Coronary artery (tissue), 2 donors: ENCODE measurements around the gene SEPTIN11.
"Not testable (repeated sequence)": the region's sequence is repeated elsewhere in the genome, so short reads cannot be mapped to it uniquely, and the experiment has no call there.

Experiments used
- DNase-seq: peaks from one replicate; pipeline ENCODE4 v3.0.0-alpha.2; 2017; ENCODE audit warnings: low spot score
- H3K27ac ChIP-seq, 2 donors: fragments of 200-600 bp; sonication (generic); one replicate each; pipeline ENCODE4 v1.5.1; 2016 to 2019
- H3K4me3 ChIP-seq: fragments of 200-600 bp; sonication (generic); 2 replicates; pipeline ENCODE4 v1.5.1; 2016; ENCODE audit warnings: mild to moderate bottlenecking, moderate library complexity
- CTCF ChIP-seq: fragments of 200-600 bp; sonication (generic); IDR thresholded peaks from one replicate; pipeline ENCODE4 v1.5.1; 2019; ENCODE audit warnings: antibody characterized with exemption

SEPTIN11 gene

GRCh38 chr4:76958891-76959290 is 9.3 kb downstream of the SEPTIN11 start:
- no peak for TF ChIP-seq CTCF
- DNase-seq = no peak
- no peak overlapping the region for H3K4me3 ChIP-seq

DNA sequence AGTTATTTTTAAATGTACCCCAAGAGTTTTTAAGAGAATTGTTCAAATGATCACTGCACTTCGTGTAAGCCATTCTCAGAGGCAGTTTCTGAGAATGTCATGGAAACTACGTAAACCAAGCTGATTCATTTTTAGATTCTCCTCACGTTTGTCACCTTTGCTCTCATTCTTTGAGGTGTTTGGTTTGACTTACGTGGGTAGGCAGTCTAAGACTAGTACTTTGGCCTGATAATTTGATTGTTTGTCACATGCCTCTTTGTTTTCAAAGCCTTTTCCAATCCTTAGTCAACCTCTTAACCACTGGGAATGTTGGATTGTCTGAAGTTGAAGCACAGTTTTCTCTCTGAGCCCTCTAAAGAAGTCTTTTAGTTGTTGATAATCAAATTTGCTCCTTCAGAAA is 10.5 kb downstream of the SEPTIN11 start:
- Histone ChIP-seq H3K4me3 (no peak overlapping the region), H3K27ac (no peak overlapping the region)
- TF ChIP-seq CTCF = no peak
- DNase-seq = no peak

More at GRCh38 chr4:76958891-76959290, 9.3 kb downstream of the SEPTIN11 start:
- no peak overlapping the region for H3K27ac ChIP-seq

- no peak for DNase-seq
- Histone ChIP-seq H3K27ac (no peak overlapping the region), H3K4me3 (peak overlapping the region; percentile 8)
- TF ChIP-seq CTCF = no peak
Measured at GRCh38 chr4:76962406-76963130, 13.0 kb downstream of the SEPTIN11 start.

DNA sequence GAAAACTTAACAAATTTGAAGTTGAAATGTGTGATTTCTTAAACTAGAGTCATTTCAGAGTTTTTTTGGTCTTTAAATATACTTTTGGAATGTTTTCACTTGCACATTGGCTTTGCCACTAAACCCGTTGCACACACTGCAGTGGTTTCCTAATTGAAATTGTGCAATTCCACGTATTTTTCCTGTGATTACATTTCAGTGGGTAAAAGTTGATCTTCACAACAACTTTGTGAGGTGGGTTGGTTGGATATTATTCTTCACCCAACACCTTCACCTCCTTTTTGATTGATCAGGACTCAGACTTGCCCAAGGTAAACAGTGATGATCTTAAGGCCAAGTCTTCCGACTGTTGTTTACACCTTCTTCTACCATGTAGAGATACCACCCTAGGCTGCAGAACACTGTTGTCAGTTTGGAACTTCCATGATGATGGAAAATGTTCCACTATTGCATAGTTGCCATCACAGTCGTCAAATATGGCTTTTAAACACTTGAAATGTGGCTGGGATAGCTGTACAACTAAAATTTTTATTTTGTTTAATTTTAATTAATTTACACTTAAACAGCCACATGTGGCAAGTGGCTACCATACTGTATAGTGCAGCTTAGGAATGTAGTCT is 13.7 kb downstream of the SEPTIN11 start:
- DNase-seq = no peak
- H3K27ac ChIP-seq = peak overlapping the region in 1 of 2 donors; percentile 8
- no peak for TF ChIP-seq CTCF
- H3K4me3 ChIP-seq = no peak overlapping the region

DNA sequence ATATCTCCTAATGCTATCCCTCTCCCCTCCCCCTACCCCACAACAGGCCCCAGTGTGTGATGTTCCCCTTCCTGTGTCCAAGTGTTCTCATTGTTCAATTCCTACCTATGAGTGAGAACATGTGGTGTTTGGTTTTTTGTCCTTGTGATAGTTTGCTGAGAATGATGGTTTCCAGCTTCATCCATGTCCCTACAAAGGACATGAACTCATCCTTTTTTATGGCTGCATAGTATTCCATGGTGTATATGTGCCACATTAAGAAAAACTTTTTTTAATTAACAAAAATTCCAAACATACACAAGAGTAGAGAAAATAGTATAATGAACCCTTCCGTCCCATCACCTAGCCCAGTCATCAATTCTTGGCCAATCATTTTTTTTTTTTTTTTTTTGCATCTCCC is 14.4 kb downstream of the SEPTIN11 start:
- not testable (repeated sequence) for DNase-seq, H3K4me3 ChIP-seq, H3K27ac ChIP-seq

GRCh38 chr4:76964769-76965168 is 15.2 kb downstream of the SEPTIN11 start:
- Histone ChIP-seq H3K4me3 (no peak overlapping the region), H3K27ac (no peak overlapping the region)
- no peak for DNase-seq
- TF ChIP-seq CTCF = no peak

DNA sequence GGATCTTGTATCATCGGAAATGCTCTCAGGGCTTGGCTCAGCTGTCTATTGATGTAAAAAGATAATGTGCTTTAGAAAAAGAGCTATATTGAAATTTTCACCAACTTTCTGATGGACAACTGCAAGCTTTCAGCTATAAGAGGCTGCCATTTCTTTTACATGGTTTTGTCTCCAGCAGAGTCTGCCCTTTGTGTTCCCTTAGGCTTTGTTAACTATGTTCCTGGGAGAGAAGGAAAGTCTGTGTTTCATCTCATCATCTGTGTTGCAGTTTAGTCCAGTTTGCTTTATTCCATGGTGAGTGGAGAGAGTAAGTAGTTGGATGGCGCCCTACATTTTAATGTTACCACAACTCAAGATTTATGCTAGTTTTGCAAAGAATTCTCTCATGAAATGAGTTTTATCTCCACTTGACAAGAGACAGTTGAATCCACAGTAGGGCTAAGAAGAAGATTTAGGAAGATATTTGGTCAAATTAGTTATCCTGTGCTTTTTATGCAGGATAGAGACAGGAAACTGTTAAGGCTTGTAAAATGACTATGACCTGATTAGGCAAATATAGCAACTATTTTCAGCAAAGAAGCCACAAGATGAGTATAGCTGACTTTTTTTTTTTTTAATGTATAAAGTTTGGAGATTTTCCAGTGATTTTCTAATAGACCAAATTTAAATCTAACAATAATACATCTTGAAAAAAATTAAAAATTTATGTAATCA is 16.5 kb downstream of the SEPTIN11 start:
- TF ChIP-seq CTCF = no peak
- H3K4me3 ChIP-seq = no peak overlapping the region
- DNase-seq = no peak
- H3K27ac ChIP-seq = no peak overlapping the region
